Left colon (tissue), 2 donors: ENCODE measurements around the gene SFTPA2. TPM values are rescaled to one million over a fixed set of nuclear protein-coding genes. Genes with fewer than 3 reads are reported as not detected.
"Not testable (repeated sequence)": the region's sequence is repeated elsewhere in the genome, so short reads cannot be mapped to it uniquely, and the experiment has no call there.

Experiments
- ATAC-seq: fragments of 200-7000 bp; cut with Tn5 transposase; one replicate; pipeline ENCODE4 v1.9.1; 2020; ENCODE audit warnings: mild to moderate bottlenecking, moderate library complexity
- DNase-seq, 2 donors: peaks; one replicate each; pipeline ENCODE4 v3.0.0-alpha.2; 2020
- intact Hi-C, 2 donors: fragments of 100-400 bp; cut with DNase I in 1 of 2; cut with micrococcal nuclease in 1 of 2; formaldehyde crosslinking; loops; one replicate each; pipeline versions ENCODE4 v1.11.2 to v1.14.0; 2022; cut with DNase I, micrococcal nuclease
- total RNA-seq, 2 donors: library from RNA; stranded (reverse); fragmentation: NEBNext Ultra II Directional; extraction: Animal tissue kit (Norgen Biotek cat#: 25700); gene quantifications; one replicate each; pipeline ENCODE4 v1.2.1, GENCODE V29; 2021
- donor health status: DM: no; HTN: no; CAD: no.
- donor health status: DM: yes; HTN: yes; CAD: no.

The SFTPA2 gene
- total RNA-seq, 2 donors from 2014 or later = 1.6 to 3.5 TPM

GRCh38 chr10:79523157-79523853, 36.9 kb downstream of the SFTPA2 start:
- ATAC-seq, DNase-seq, intact Hi-C loops: not testable (repeated sequence)

- ATAC-seq, intact Hi-C loops, DNase-seq: not testable (repeated sequence)
Observed at GRCh38 chr10:79522464-79522863, 37.7 kb downstream of the SFTPA2 start.

- intact Hi-C loops, ATAC-seq, DNase-seq: not testable (repeated sequence)
Observed at GRCh38 chr10:79521751-79522150, 38.5 kb downstream of the SFTPA2 start.

GRCh38 chr10:79517567-79517966, 42.6 kb downstream of the SFTPA2 start:
- intact Hi-C loops, DNase-seq, ATAC-seq: not testable (repeated sequence)

GRCh38 chr10:79516532-79517205, 43.5 kb downstream of the SFTPA2 start:
- DNase-seq, intact Hi-C loops, ATAC-seq: not testable (repeated sequence)

- intact Hi-C loops, ATAC-seq, DNase-seq: not testable (repeated sequence)
Observed at GRCh38 chr10:79511891-79512583, 48.2 kb downstream of the SFTPA2 start, which contains the start of gene EIF5AL1. EIF5AL1 (plus strand) TSS chr10:79512533; CDS start chr10:79512650, 117 bp downstream.

- intact Hi-C loops, ATAC-seq, DNase-seq: not testable (repeated sequence)
Observed at GRCh38 chr10:79509934-79510508, 50.2 kb downstream of the SFTPA2 start.

GRCh38 chr10:79509306-79509933, 50.8 kb downstream of the SFTPA2 start:
- intact Hi-C loops, DNase-seq: not testable (repeated sequence)

GRCh38 chr10:79508245-79508644, 52.0 kb downstream of the SFTPA2 start:
- ATAC-seq, DNase-seq, intact Hi-C loops: not testable (repeated sequence)

More at GRCh38 chr10:79509306-79509933, 50.8 kb downstream of the SFTPA2 start:
- peak; percentile 65 for ATAC-seq

- intact Hi-C loops = no loop called here
- DNase-seq = no peak
Observed at GRCh38 chr10:79507440-79508167, 52.6 kb downstream of the SFTPA2 start.

More at GRCh38 chr10:79507440-79508167, 52.6 kb downstream of the SFTPA2 start:
- ATAC-seq = no peak

Other genes starting within 250 kb of the SFTPA2 start
- gene PPIF, start 212.9 kb downstream of the SFTPA2 start, total RNA-seq = 100 to 1,000 TPM in 1 of 2 donors, 10 to 100 TPM in 1; 86.6 to 105 TPM
- 10 to 100 TPM in 1 of 2 donors, 1 to 10 TPM in 1; 5.3 to 18.4 TPM for gene ZCCHC24, start 114.8 kb downstream of the SFTPA2 start, total RNA-seq
- under 1 TPM; 0.09 to 0.53 TPM for gene EIF5AL1, start 47.9 kb downstream of the SFTPA2 start, total RNA-seq
- gene SFTPA1, start 50.5 kb upstream of the SFTPA2 start, total RNA-seq = not detected
- 1 to 10 TPM; 1.3 to 1.5 TPM for gene NUTM2B, start 142.8 kb upstream of the SFTPA2 start, total RNA-seq